Measurements from ENCODE around the gene ADAM12.
A peak's percentile ranks its signal among the peaks of the same experiment; 100 is the strongest.

ADAM12 gene

DNA sequence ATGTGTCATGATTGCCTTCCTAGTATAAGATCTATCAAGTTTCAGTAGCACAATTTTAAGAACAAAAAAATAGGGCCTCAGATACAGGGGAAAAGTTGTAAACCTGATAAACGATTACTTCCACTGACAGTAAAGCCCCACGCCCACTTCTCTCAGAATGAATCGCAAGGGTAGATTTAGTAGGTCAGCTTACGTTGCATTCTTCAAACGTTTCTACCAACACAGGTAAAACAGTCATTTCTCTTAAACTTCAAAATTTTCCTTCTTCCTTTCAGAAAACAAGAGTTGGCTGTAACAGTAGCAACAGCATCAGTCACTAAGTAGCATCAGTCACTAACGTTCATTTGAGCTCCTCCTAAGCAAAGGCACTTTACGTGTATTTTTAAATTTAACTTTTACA is 221.5 kb downstream of the ADAM12 start:
- no peak for DNase-seq

GRCh38 chr10:126165874-126166273 is 222.4 kb downstream of the ADAM12 start:
- no peak overlapping the region for H3K4me3 Mint-ChIP-seq
- ATAC-seq (no peak), DNase-seq (no peak)
- H3K9me3 Mint-ChIP-seq: peaks cover 5 to 12% of the 10 kb centered on the region in 2 donors
- no peaks in the 10 kb centered on the region for H3K27me3 Mint-ChIP-seq
- no peak overlapping the region for H3K27ac Mint-ChIP-seq
- no peaks in the 10 kb centered on the region for H3K4me1 Mint-ChIP-seq

More for the DNA sequence above, 221.5 kb downstream of the ADAM12 start:
- Mint-ChIP-seq H3K4me1 (no peaks in the 10 kb centered on the region), H3K9me3 (peaks cover 5 to 11% of the 10 kb centered on the region in 2 donors), H3K4me3 (no peak overlapping the region), H3K27me3 (no peaks in the 10 kb centered on the region), H3K27ac (no peak overlapping the region)
- ATAC-seq: no peak

DNA sequence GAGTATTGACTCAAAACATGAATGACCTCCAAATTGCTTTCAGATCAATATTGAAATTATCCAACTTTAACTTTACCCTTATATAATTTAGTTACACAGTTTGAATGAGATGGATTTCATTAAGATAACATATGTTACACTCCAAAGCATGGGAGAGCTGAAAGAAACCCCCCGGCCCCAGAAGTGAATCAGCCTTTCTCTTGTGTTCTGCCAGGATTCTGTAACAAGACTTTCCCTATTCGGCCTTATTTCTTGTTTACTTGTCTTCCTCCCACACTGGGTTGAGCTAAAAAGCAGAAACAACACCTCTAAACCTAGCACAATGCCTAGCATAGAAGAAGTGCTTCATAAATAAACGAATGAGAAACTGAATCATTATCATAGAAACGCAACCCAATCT is 224.8 kb downstream of the ADAM12 start:
- Mint-ChIP-seq H3K4me1 (no peaks in the 10 kb centered on the region), H3K4me3 (no peak overlapping the region), H3K27me3 (peaks cover 1% of the 10 kb centered on the region), H3K27ac (no peak overlapping the region), H3K9me3 (peaks cover 5 to 12% of the 10 kb centered on the region in 2 donors)
- DNase-seq: no peak
- no peak for ATAC-seq

DNA sequence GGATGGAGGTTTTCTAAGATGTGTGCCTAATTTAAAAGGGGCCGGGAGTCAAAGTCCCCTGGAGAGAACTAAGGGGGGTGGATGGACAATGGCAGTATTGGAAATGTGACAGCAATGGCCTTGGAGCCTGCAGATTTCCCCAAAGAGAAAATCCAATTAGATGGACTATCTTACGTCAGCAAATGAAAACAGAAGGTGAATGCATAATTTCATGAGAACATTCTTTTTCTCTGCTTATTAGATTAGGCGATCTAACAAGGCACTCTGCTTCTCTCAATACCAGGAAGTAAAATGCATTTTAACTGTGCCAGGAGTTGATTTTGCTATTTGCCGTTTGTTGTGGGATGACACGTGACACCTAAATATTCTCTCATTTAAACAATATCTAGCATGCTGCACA is 226.6 kb downstream of the ADAM12 start:
- Mint-ChIP-seq H3K27me3 (peaks cover 14% of the 10 kb centered on the region), H3K9me3 (peaks cover under 1 to 12% of the 10 kb centered on the region in 2 donors), H3K27ac (no peak overlapping the region), H3K4me3 (no peak overlapping the region), H3K4me1 (no peaks in the 10 kb centered on the region)
- ATAC-seq (no peak), DNase-seq (no peak)

DNA sequence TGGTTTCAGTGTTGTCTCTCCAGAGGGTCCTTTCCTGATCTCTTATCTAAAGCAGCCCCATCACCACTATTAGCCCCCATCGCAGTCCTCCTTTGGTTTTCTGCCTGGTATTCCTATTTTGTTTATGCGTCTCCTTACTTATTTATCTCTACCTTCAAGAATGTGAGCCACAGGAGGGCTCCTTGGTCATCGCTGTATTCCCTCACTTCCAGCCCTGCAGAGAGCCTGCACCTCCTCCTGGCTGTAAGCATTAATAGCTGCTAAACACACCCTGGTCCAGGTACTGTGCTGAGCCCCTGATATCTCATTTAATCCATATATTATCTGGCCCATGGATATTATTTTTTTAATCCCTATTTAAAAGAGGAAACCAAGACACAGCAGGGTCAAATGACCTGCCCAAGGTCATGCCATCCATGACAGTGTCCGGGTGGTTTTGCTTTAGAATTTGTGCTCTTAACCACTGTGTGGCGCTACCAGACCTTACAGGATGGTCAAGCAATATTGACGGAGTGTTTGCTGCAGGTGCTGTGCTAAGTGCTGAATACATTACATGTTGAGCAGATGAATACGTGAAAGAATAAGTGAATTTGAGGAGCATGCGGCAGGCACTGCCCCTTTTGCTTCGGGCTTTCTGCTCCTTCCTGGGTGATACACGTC is 227.2 kb downstream of the ADAM12 start:
- Mint-ChIP-seq H3K4me3 (no peak overlapping the region), H3K27ac (peak overlapping the region in 1 of 2 donors; percentile 20), H3K4me1 (no peaks in the 10 kb centered on the region), H3K9me3 (peaks cover 0 to 12% of the 10 kb centered on the region in 2 donors), H3K27me3 (peaks cover 14% of the 10 kb centered on the region)
- DNase-seq (no peak), ATAC-seq (no peak)

- Mint-ChIP-seq H3K4me1 (no peaks in the 10 kb centered on the region), H3K9me3 (peaks cover 0 to 12% of the 10 kb centered on the region in 2 donors), H3K4me3 (no peak overlapping the region), H3K27me3 (peaks cover 14% of the 10 kb centered on the region), H3K27ac (no peak overlapping the region)
- DNase-seq (no peak), ATAC-seq (no peak)
Observed at GRCh38 chr10:126160571-126160970, 227.7 kb downstream of the ADAM12 start.

- DNase-seq (no peak), ATAC-seq (peak; percentile 48)
- Mint-ChIP-seq H3K4me1 (no peaks in the 10 kb centered on the region), H3K27me3 (peaks cover 14% of the 10 kb centered on the region), H3K27ac (no peak overlapping the region), H3K9me3 (peaks cover 0 to 12% of the 10 kb centered on the region in 2 donors), H3K4me3 (no peak overlapping the region)
Observed at GRCh38 chr10:126158133-126158892, 230.0 kb downstream of the ADAM12 start.

GRCh38 chr10:126157189-126157588 is 231.1 kb downstream of the ADAM12 start:
- peaks cover 0 to 4% of the 10 kb centered on the region in 2 donors for H3K9me3 Mint-ChIP-seq
- H3K4me3 Mint-ChIP-seq: no peak overlapping the region
- no peaks in the 10 kb centered on the region for H3K4me1 Mint-ChIP-seq
- peaks cover 14% of the 10 kb centered on the region for H3K27me3 Mint-ChIP-seq
- DNase-seq (no peak), ATAC-seq (no peak)
- H3K27ac Mint-ChIP-seq: no peak overlapping the region

- Mint-ChIP-seq H3K4me1 (no peaks in the 10 kb centered on the region), H3K27me3 (peaks cover 14% of the 10 kb centered on the region), H3K27ac (peak overlapping the region in 1 of 2 donors; percentile 64), H3K4me3 (no peak overlapping the region), H3K9me3 (no peaks in the 10 kb centered on the region)
- ATAC-seq (no peak), DNase-seq (no peak)
Observed at GRCh38 chr10:126156503-126156902, 231.8 kb downstream of the ADAM12 start.

DNA sequence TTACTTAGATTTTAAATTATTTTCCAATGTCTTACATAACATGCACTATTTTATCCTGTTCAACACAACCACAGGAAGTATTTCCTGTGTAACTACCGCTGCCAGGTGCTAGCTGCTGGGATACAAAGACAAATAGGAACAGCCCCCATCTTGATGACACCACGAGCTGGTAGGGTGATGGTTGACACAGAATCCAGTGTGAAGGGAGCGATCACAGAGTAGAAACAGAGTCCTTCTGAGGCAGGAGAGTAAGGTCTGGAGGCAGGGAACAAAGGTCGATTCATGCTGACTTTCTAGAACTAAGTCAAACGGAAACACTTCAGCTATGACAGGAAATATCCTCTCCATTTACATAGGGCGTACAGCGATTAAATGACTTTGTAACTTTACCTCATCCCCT is 232.3 kb downstream of the ADAM12 start:
- no peaks in the 10 kb centered on the region for H3K4me1 Mint-ChIP-seq
- no peaks in the 10 kb centered on the region for H3K9me3 Mint-ChIP-seq
- H3K4me3 Mint-ChIP-seq: no peak overlapping the region
- no peak overlapping the region for H3K27ac Mint-ChIP-seq
- peaks cover 14% of the 10 kb centered on the region for H3K27me3 Mint-ChIP-seq
- no peak for DNase-seq
- ATAC-seq: no peak

DNA sequence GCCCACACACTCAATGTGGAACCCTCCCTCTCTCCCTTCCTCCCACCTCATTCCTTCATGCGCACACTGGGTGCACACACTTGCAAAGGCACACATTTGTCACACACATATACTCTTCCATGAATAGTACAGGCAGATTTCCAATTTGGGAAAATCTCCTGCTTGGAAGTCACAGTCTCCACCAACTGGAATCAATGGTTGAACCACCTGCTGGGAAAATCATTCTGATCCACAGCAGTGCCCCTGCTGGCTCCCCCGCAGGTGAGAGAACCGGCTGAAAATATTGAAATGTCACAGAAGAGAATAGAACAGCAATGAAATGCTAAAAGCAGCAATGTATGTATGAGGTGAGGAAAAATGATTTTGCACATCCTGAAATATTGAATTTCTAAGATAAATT is 232.7 kb downstream of the ADAM12 start:
- Mint-ChIP-seq H3K9me3 (no peaks in the 10 kb centered on the region), H3K27ac (no peak overlapping the region), H3K4me1 (no peaks in the 10 kb centered on the region), H3K27me3 (peaks cover 14% of the 10 kb centered on the region), H3K4me3 (no peak overlapping the region)
- no peak for ATAC-seq
- no peak for DNase-seq

GRCh38 chr10:126153711-126154628 is 234.3 kb downstream of the ADAM12 start:
- H3K4me1 Mint-ChIP-seq: no peaks in the 10 kb centered on the region
- H3K9me3 Mint-ChIP-seq: no peaks in the 10 kb centered on the region
- ATAC-seq (no peak), DNase-seq (no peak)
- H3K27ac Mint-ChIP-seq: no peak overlapping the region
- no peak overlapping the region for H3K4me3 Mint-ChIP-seq
- peaks cover 14% of the 10 kb centered on the region for H3K27me3 Mint-ChIP-seq

GRCh38 chr10:126147866-126148587 is 240.2 kb downstream of the ADAM12 start:
- Mint-ChIP-seq H3K27me3 (no peaks in the 10 kb centered on the region), H3K27ac (no peak overlapping the region)
- ATAC-seq: no peak

DNA sequence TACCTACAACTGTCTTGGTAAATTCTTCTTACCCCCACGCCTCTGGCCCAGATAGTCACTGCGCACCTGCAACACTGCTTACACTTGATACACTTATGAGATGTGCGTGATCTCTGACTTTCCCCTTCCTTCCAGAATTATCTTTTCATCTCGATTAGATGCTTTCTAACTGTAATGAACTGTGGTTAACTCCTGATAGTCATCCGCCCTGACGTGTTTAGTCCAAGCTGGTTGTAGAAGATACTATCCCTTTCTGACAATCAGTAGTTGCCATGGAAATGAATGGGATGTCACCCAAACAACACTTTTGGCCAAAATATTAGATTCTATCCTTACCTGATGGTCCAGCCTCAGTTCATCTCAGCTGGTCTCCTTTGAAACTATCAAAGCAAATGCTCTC is 241.5 kb downstream of the ADAM12 start:
- Mint-ChIP-seq H3K4me3 (no peak overlapping the region), H3K27ac (no peak overlapping the region), H3K9me3 (peaks cover 4 to 14% of the 10 kb centered on the region in 2 donors), H3K27me3 (no peaks in the 10 kb centered on the region), H3K4me1 (no peaks in the 10 kb centered on the region)
- ATAC-seq (no peak), DNase-seq (no peak)

More at GRCh38 chr10:126147866-126148587, 240.2 kb downstream of the ADAM12 start:
- peaks cover 0 to 6% of the 10 kb centered on the region in 2 donors for H3K9me3 Mint-ChIP-seq
- DNase-seq: no peak
- no peak overlapping the region for H3K4me3 Mint-ChIP-seq
- no peaks in the 10 kb centered on the region for H3K4me1 Mint-ChIP-seq

DNA sequence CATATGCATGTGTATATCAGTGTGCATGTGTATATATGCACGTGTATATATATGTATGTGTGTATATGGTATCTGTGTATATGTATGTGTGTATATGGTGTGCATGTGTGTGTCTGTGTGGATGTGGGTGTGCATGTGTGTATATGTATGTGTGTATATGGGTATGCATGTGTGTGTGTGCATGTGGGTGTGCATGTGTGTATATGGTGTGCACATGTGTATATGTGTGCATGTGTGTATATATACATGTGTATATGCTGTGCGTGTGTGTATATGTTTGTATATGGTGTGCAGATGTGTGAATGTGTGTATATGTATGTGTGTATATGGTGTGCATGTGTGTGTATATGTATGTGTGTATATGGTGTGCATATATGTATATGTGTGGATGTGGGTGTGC is 245.2 kb downstream of the ADAM12 start:
- no peak for DNase-seq
- Mint-ChIP-seq H3K9me3 (peaks cover 4 to 14% of the 10 kb centered on the region in 2 donors), H3K4me3 (no peak overlapping the region), H3K27ac (no peak overlapping the region), H3K27me3 (no peaks in the 10 kb centered on the region), H3K4me1 (no peaks in the 10 kb centered on the region)
- no peak for ATAC-seq

All from stimulated activated naive CD8-positive, alpha-beta T cell treated with anti-CD3 and anti-CD28 coated beads, Interleukin-15, amount 100 ng/mL, for 72 hours (primary cell).